Activated T-helper 2 cell treated with anti-CD3 and anti-CD28 coated beads, Interferon-gamma antibody, Interleukin-2, Interleukin-4, amounts not matched to agents 10 μg/mL and 5 μg/mL and 100 μg/mL, durations not matched to agents 14 hours and 24 hours and 36 hours (primary cell): ENCODE measurements around the gene NIT2. TPM values are rescaled to one million over a fixed set of nuclear protein-coding genes. Genes with fewer than 3 reads are reported as not detected.

ENCODE experiments used
- DNase-seq: peaks from one replicate; pipeline ENCODE4 v3.0.0; 2021; ENCODE audit warnings: low spot score
- H3K27ac Mint-ChIP-seq: one replicate; pipeline ENCODE4 v1.8.0; 2021; ENCODE audit warnings: mixed read lengths
- H3K27me3 Mint-ChIP-seq: one replicate; pipeline ENCODE4 v1.8.0; 2021; ENCODE audit warnings: low read depth, mixed read lengths
- H3K36me3 Mint-ChIP-seq: one replicate; pipeline ENCODE4 v1.8.0; 2021; ENCODE audit warnings: low read depth, mixed read lengths
- H3K4me1 Mint-ChIP-seq: one replicate; pipeline ENCODE4 v1.8.0; 2021; ENCODE audit warnings: low read depth, mixed read lengths
- H3K4me3 Mint-ChIP-seq: one replicate; pipeline ENCODE4 v1.8.0; 2021; ENCODE audit warnings: low read depth, mild to moderate bottlenecking, moderate library complexity, mixed read lengths
- H3K9me3 Mint-ChIP-seq: one replicate; pipeline ENCODE4 v1.8.0; 2021; ENCODE audit warnings: mixed read lengths
- intact Hi-C: fragments of 100-400 bp; cut with micrococcal nuclease; formaldehyde crosslinking; loops from one replicate; pipeline ENCODE4 v1.15.1; 2023
- total RNA-seq: library from RNA; stranded (reverse); gene quantifications from 2 replicates; pipeline ENCODE4 v1.2.3, GENCODE V29; 2022

The NIT2 gene, protein sequence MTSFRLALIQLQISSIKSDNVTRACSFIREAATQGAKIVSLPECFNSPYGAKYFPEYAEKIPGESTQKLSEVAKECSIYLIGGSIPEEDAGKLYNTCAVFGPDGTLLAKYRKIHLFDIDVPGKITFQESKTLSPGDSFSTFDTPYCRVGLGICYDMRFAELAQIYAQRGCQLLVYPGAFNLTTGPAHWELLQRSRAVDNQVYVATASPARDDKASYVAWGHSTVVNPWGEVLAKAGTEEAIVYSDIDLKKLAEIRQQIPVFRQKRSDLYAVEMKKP
- 73.0 and 73.7 TPM in 2 replicates for total RNA-seq

- H3K9me3 Mint-ChIP-seq, result no peaks in the 10 kb centered on the region
- no peaks in the 10 kb centered on the region for H3K27me3 Mint-ChIP-seq
These were observed at the start of gene NIT2 for GRCh38 chr3:100334488-100335351. NIT2 (plus strand) TSS chr3:100334757; CDS start chr3:100334792, 35 bp downstream.

GRCh38 chr3:100288288-100288894 is 46.2 kb upstream of the NIT2 start:
- Mint-ChIP-seq H3K36me3 (peaks cover 22% of the 10 kb centered on the region), H3K9me3 (no peaks in the 10 kb centered on the region), H3K27me3 (no peaks in the 10 kb centered on the region), H3K4me3 (no peak overlapping the region), H3K4me1 (peaks cover 5% of the 10 kb centered on the region), H3K27ac (no peak overlapping the region)
- intact Hi-C loops, result no loop called here
- no peak for DNase-seq

More at GRCh38 chr3:100334488-100335351, at the start of gene NIT2:
- peak within 1 kb of the TSS; percentile 99 for H3K4me3 Mint-ChIP-seq
- intact Hi-C loops, result loop anchor here (1.0 to 10.0 kb wide), 4 partner anchors 18 to 380 kb away; partner anchors contain the start of genes LNP1, TBC1D23 and TOMM70
- peaks cover 15% of the 10 kb centered on the region for H3K36me3 Mint-ChIP-seq
- peak within 1 kb of the TSS; percentile 99 for H3K27ac Mint-ChIP-seq
- peak; percentile 74 for DNase-seq
- peaks cover 18% of the 10 kb centered on the region for H3K4me1 Mint-ChIP-seq

GRCh38 chr3:100289339-100289738 is 45.2 kb upstream of the NIT2 start:
- Mint-ChIP-seq H3K27ac (no peak overlapping the region), H3K4me1 (peaks cover 5% of the 10 kb centered on the region), H3K36me3 (peaks cover 21% of the 10 kb centered on the region), H3K9me3 (no peaks in the 10 kb centered on the region), H3K4me3 (no peak overlapping the region), H3K27me3 (no peaks in the 10 kb centered on the region)
- intact Hi-C loops, result no loop called here
- DNase-seq, result no peak

GRCh38 chr3:100295089-100295488 is 39.5 kb upstream of the NIT2 start:
- H3K4me1 Mint-ChIP-seq, result peaks cover 4% of the 10 kb centered on the region
- H3K4me3 Mint-ChIP-seq, result no peak overlapping the region
- no peaks in the 10 kb centered on the region for H3K9me3 Mint-ChIP-seq
- intact Hi-C loops, result no loop called here
- H3K27ac Mint-ChIP-seq, result no peak overlapping the region
- DNase-seq, result no peak
- peaks cover 27% of the 10 kb centered on the region for H3K36me3 Mint-ChIP-seq
- H3K27me3 Mint-ChIP-seq, result no peaks in the 10 kb centered on the region

GRCh38 chr3:100297784-100298183 is 36.8 kb upstream of the NIT2 start:
- H3K9me3 Mint-ChIP-seq, result no peaks in the 10 kb centered on the region

GRCh38 chr3:100299016-100299415 is 35.5 kb upstream of the NIT2 start:
- H3K4me1 Mint-ChIP-seq, result no peaks in the 10 kb centered on the region
- H3K9me3 Mint-ChIP-seq, result no peaks in the 10 kb centered on the region
- peaks cover 36% of the 10 kb centered on the region for H3K36me3 Mint-ChIP-seq
- no peaks in the 10 kb centered on the region for H3K27me3 Mint-ChIP-seq
- H3K4me3 Mint-ChIP-seq, result no peak overlapping the region
- intact Hi-C loops, result no loop called here
- no peak for DNase-seq
- H3K27ac Mint-ChIP-seq, result no peak overlapping the region

More at GRCh38 chr3:100297784-100298183, 36.8 kb upstream of the NIT2 start:
- no peak overlapping the region for H3K4me3 Mint-ChIP-seq
- no peak for DNase-seq
- intact Hi-C loops, result no loop called here
- no peaks in the 10 kb centered on the region for H3K4me1 Mint-ChIP-seq
- H3K27me3 Mint-ChIP-seq, result no peaks in the 10 kb centered on the region
- peaks cover 33% of the 10 kb centered on the region for H3K36me3 Mint-ChIP-seq
- H3K27ac Mint-ChIP-seq, result no peak overlapping the region

- DNase-seq, result no peak
- Mint-ChIP-seq H3K4me1 (peaks cover 2% of the 10 kb centered on the region), H3K27ac (no peak overlapping the region), H3K36me3 (peaks cover 37% of the 10 kb centered on the region), H3K27me3 (no peaks in the 10 kb centered on the region), H3K4me3 (no peak overlapping the region), H3K9me3 (no peaks in the 10 kb centered on the region)
- intact Hi-C loops, result no loop called here
These were observed 27.9 kb upstream of the NIT2 start for GRCh38 chr3:100306695-100307094.

DNA sequence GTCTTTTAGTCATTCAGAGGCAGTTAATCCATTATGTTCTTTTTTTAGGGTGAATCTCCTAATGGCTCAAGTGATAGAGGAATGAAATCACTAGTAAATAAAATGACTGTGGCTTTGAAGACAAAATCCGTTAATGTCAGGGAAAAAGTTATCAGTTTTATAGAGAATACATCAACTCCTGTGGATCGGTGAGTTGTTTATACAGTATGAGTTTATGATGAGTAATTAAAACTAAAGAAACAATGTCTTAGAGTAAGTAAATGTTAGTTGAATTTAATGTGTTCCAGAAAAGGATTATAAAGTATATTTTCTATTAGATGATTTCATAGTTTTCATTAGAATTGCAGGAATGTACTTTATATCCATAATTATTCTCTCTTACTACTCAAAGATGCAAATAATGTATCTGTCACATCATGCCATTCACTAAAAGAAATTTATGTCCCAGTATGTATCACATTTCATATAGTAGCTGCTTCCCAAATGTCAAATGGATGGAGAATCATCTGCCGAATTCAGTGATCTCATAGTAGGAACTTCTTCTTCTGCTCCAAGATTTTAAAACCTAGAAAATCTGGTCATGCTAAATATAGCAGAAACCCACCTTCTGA is 24.1 kb upstream of the NIT2 start:
- H3K4me3 Mint-ChIP-seq, result no peak overlapping the region
- H3K27me3 Mint-ChIP-seq, result no peaks in the 10 kb centered on the region
- no peaks in the 10 kb centered on the region for H3K9me3 Mint-ChIP-seq
- H3K36me3 Mint-ChIP-seq, result peaks cover 23% of the 10 kb centered on the region
- intact Hi-C loops, result no loop called here
- H3K4me1 Mint-ChIP-seq, result peaks cover 2% of the 10 kb centered on the region
- no peak overlapping the region for H3K27ac Mint-ChIP-seq
- DNase-seq, result no peak

DNA sequence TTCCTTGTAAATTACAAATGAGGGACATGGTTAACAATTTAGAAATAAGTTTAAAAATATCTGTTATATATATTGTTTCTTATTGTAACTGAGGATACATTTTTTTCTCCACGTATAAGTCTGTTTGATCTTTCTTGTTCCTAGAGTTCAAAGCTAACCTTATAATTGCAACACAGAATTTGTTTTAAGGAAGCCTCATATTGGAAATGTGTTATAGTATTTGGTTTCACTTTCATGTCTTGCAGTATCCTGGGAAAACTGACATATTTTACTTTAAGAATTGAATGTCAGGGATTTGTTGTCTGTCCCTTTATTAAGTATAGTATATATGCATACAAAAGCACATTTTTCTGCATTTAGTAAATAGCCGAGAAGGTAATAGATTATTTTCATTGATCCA is 23.5 kb upstream of the NIT2 start:
- Mint-ChIP-seq H3K27me3 (no peaks in the 10 kb centered on the region), H3K27ac (no peak overlapping the region), H3K36me3 (peaks cover 18% of the 10 kb centered on the region), H3K9me3 (no peaks in the 10 kb centered on the region), H3K4me3 (no peak overlapping the region), H3K4me1 (peaks cover 2% of the 10 kb centered on the region)
- DNase-seq, result no peak
- intact Hi-C loops, result no loop called here

GRCh38 chr3:100316641-100317069 is 17.9 kb upstream of the NIT2 start:
- Mint-ChIP-seq H3K27ac (peak overlapping the region; percentile 51), H3K9me3 (no peaks in the 10 kb centered on the region), H3K36me3 (peaks cover 9% of the 10 kb centered on the region), H3K4me1 (peaks cover 12% of the 10 kb centered on the region), H3K4me3 (no peak overlapping the region), H3K27me3 (no peaks in the 10 kb centered on the region)
- no peak for DNase-seq
- intact Hi-C loops, result loop anchor here (1.0 to 5.0 kb wide), 6 partner anchors 18 to 1066 kb away; partner anchors contain the start of genes LNP1, NIT2 and TOMM70

- peak overlapping the region; percentile 9 for H3K27ac Mint-ChIP-seq
- no peak overlapping the region for H3K4me3 Mint-ChIP-seq
- DNase-seq, result no peak
- H3K9me3 Mint-ChIP-seq, result no peaks in the 10 kb centered on the region
- no peaks in the 10 kb centered on the region for H3K27me3 Mint-ChIP-seq
- peaks cover 12% of the 10 kb centered on the region for H3K4me1 Mint-ChIP-seq
- H3K36me3 Mint-ChIP-seq, result peaks cover 9% of the 10 kb centered on the region
- intact Hi-C loops, result loop anchor here (2.0 to 5.0 kb wide), 5 partner anchors 17 to 1064 kb away; partner anchors contain the start of genes LNP1, NIT2 and TOMM70
These were observed 16.6 kb upstream of the NIT2 start for GRCh38 chr3:100317912-100318311.

DNA sequence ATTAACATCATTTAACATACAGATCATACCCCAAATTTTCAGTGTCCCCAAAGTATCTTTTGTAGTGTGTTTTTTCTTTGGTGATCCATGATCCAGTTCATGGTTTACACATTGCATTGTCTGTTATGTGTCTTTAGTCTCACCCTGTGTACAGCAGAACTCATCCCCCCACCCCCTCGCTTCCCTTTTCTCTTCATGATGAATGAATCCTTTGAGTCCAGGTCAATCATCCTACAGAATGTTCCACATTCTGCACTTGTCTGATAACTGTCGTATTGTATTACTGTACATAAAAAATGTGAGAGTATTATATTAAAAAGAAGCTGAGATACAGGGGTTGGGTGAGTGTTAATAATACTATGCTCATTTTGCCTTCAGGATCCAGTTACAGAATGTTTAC is 14.6 kb upstream of the NIT2 start:
- Mint-ChIP-seq H3K4me1 (peaks cover 12% of the 10 kb centered on the region), H3K27ac (no peak overlapping the region), H3K9me3 (no peaks in the 10 kb centered on the region), H3K4me3 (no peak overlapping the region), H3K27me3 (no peaks in the 10 kb centered on the region), H3K36me3 (peaks cover 9% of the 10 kb centered on the region)
- DNase-seq, result no peak
- intact Hi-C loops, result loop anchor here (5.0 kb wide), 4 partner anchors 82 to 1062 kb away; partner anchors contain the start of genes LNP1 and TOMM70
